Non-pigmented ciliary epithelial cell (primary cell): Measurements from ENCODE around the gene LRRFIP2.

ENCODE experiments used
- DNase-seq: peaks from one replicate; pipeline ENCODE4 v3.0.0-alpha.2; 2010; ENCODE audit warnings: low read depth

Gene LRRFIP2

GRCh38 chr3:37024820-37025405, 149.5 kb downstream of the LRRFIP2 start:
- DNase-seq: no peak

GRCh38 chr3:37024092-37024491, 150.3 kb downstream of the LRRFIP2 start:
- DNase-seq: no peak

- no peak for DNase-seq
These were observed 156.7 kb downstream of the LRRFIP2 start for GRCh38 chr3:37017683-37018082.

GRCh38 chr3:37016903-37017302, 157.5 kb downstream of the LRRFIP2 start:
- DNase-seq: no peak

- DNase-seq: no peak
These were observed 158.7 kb downstream of the LRRFIP2 start for GRCh38 chr3:37015642-37016041.

- DNase-seq: no peak
These were observed 159.8 kb downstream of the LRRFIP2 start for GRCh38 chr3:37014620-37015019.
